Measurements from ENCODE around the gene BCAP29.
"Not testable (repeated sequence)": the region's sequence is repeated elsewhere in the genome, so short reads cannot be mapped to it uniquely, and the experiment has no call there.

Gene BCAP29

GRCh38 chr7:107631588-107632491, 51.8 kb downstream of the BCAP29 start:
- Histone ChIP-seq H3K9me3 (ENCODE audit: control insufficient read depth, low read depth, low read length) (no peaks in the 10 kb centered on the region), H3K27ac (ENCODE audit: low read length) (no peak overlapping the region), H3K27me3 (ENCODE audit: control insufficient read depth, insufficient read depth, low read length) (no peaks in the 10 kb centered on the region), H3K9ac (ENCODE audit: low read length) (no peak overlapping the region), H3K4me3 (ENCODE audit: low read length) (no peak overlapping the region), H3K36me3 (ENCODE audit: control insufficient read depth, low read depth, low read length) (no peaks in the 10 kb centered on the region), H3K4me1 (ENCODE audit: control insufficient read depth, low read depth, low read length) (peaks cover 13% of the 10 kb centered on the region)

- H3K27me3 ChIP-seq (ENCODE audit: control insufficient read depth, insufficient read depth, low read length): no peaks in the 10 kb centered on the region
- H3K4me3 ChIP-seq (ENCODE audit: low read length): no peak overlapping the region
- H3K36me3 ChIP-seq (ENCODE audit: control insufficient read depth, low read depth, low read length): no peaks in the 10 kb centered on the region
- peaks cover 13% of the 10 kb centered on the region for H3K4me1 ChIP-seq (ENCODE audit: control insufficient read depth, low read depth, low read length)
- no peaks in the 10 kb centered on the region for H3K9me3 ChIP-seq (ENCODE audit: control insufficient read depth, low read depth, low read length)
- no peak overlapping the region for H3K9ac ChIP-seq (ENCODE audit: low read length)
- H3K27ac ChIP-seq (ENCODE audit: low read length): no peak overlapping the region
Observed at GRCh38 chr7:107632492-107632865, 52.4 kb downstream of the BCAP29 start.

DNA sequence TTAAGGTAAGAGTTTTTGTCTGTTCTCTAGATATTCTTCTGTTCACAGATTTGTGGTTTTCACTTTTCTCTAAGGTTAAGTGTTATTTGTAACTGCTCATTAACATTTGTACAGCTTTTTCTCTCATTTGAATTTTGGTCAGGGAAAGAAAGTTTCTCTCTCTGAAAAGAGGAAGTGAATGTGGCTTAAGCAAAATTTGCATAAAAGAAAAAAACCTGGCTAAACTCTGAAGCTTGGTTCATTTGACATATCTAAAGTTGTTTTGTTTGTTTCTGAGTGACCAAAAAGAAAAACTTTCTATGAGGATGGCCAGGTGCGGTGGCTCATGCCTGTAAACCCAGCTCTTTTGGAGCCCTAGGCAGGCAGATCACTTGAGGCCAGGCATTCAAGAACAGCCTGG, 58.5 kb downstream of the BCAP29 start:
- Histone ChIP-seq H3K4me3 (ENCODE audit: low read length) (no peak overlapping the region), H3K27ac (ENCODE audit: low read length) (no peak overlapping the region), H3K27me3 (ENCODE audit: control insufficient read depth, insufficient read depth, low read length) (no peaks in the 10 kb centered on the region), H3K9ac (ENCODE audit: low read length) (no peak overlapping the region), H3K4me1 (ENCODE audit: control insufficient read depth, low read depth, low read length) (no peaks in the 10 kb centered on the region), H3K9me3 (ENCODE audit: control insufficient read depth, low read depth, low read length) (no peaks in the 10 kb centered on the region), H3K36me3 (ENCODE audit: control insufficient read depth, low read depth, low read length) (no peaks in the 10 kb centered on the region)

DNA sequence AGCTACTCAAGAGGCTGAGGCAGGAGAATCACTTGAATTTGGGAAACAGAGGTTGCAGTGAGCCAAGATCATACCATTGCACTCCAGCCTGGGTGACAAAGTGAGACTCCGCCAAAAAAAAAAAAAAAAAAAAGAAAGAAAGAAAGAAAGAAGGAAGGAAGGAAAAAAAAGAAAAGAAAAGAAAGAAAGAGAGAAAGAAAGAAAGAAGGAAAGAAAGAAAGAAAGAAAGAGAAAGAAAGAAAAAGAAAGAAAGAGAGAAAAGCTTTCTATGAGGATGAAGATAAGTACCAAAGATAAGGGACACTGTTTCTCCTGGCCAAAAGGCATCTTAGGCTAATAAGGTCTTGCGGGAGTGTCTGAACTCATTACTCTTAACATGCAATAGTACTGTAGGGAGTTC, 59.0 kb downstream of the BCAP29 start:
- not testable (repeated sequence) for H3K36me3 ChIP-seq (ENCODE audit: control insufficient read depth, low read depth, low read length); H3K4me3 ChIP-seq (ENCODE audit: low read length); H3K27ac ChIP-seq (ENCODE audit: low read length); H3K4me1 ChIP-seq (ENCODE audit: control insufficient read depth, low read depth, low read length); H3K9me3 ChIP-seq (ENCODE audit: control insufficient read depth, low read depth, low read length); H3K9ac ChIP-seq (ENCODE audit: low read length); H3K27me3 ChIP-seq (ENCODE audit: control insufficient read depth, insufficient read depth, low read length)

GRCh38 chr7:107641676-107642075, 61.6 kb downstream of the BCAP29 start:
- Histone ChIP-seq H3K4me1 (ENCODE audit: control insufficient read depth, low read depth, low read length) (no peaks in the 10 kb centered on the region), H3K36me3 (ENCODE audit: control insufficient read depth, low read depth, low read length) (no peaks in the 10 kb centered on the region), H3K27ac (ENCODE audit: low read length) (no peak overlapping the region), H3K4me3 (ENCODE audit: low read length) (no peak overlapping the region), H3K9ac (ENCODE audit: low read length) (no peak overlapping the region), H3K9me3 (ENCODE audit: control insufficient read depth, low read depth, low read length) (no peaks in the 10 kb centered on the region), H3K27me3 (ENCODE audit: control insufficient read depth, insufficient read depth, low read length) (no peaks in the 10 kb centered on the region)

DNA sequence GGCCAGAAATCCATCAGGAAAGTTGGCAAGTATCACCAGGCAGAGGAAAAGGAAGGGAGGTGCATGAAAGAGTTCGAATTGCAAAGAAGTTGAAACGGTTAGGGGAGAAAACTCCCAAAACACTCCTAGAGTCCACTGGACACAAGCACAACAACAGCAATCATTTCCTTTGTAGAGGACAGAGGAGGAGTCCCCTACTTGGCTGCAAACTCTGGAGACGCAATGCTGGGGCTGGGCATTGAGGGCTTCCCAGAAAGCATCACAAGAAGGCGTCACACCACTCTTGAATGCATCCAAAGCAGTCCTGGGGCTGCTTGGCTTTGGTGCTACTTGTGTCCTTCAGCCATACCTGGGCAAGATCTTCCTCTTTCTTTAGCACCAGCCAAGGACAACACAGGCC, 62.5 kb downstream of the BCAP29 start:
- H3K27me3 ChIP-seq (ENCODE audit: control insufficient read depth, insufficient read depth, low read length): no peaks in the 10 kb centered on the region
- no peaks in the 10 kb centered on the region for H3K4me1 ChIP-seq (ENCODE audit: control insufficient read depth, low read depth, low read length)
- H3K36me3 ChIP-seq (ENCODE audit: control insufficient read depth, low read depth, low read length): no peaks in the 10 kb centered on the region
- H3K27ac ChIP-seq (ENCODE audit: low read length): no peak overlapping the region
- H3K9me3 ChIP-seq (ENCODE audit: control insufficient read depth, low read depth, low read length): no peaks in the 10 kb centered on the region
- no peak overlapping the region for H3K9ac ChIP-seq (ENCODE audit: low read length)
- H3K4me3 ChIP-seq (ENCODE audit: low read length): no peak overlapping the region

- no peak overlapping the region for H3K27ac ChIP-seq (ENCODE audit: low read length)
- H3K9ac ChIP-seq (ENCODE audit: low read length): no peak overlapping the region
- H3K9me3 ChIP-seq (ENCODE audit: control insufficient read depth, low read depth, low read length): no peaks in the 10 kb centered on the region
- no peak overlapping the region for H3K4me3 ChIP-seq (ENCODE audit: low read length)
- H3K4me1 ChIP-seq (ENCODE audit: control insufficient read depth, low read depth, low read length): no peaks in the 10 kb centered on the region
- H3K27me3 ChIP-seq (ENCODE audit: control insufficient read depth, insufficient read depth, low read length): no peaks in the 10 kb centered on the region
- no peaks in the 10 kb centered on the region for H3K36me3 ChIP-seq (ENCODE audit: control insufficient read depth, low read depth, low read length)
Observed at GRCh38 chr7:107643407-107643806, 63.4 kb downstream of the BCAP29 start.

- H3K9ac ChIP-seq (ENCODE audit: low read length): no peak overlapping the region
- no peak overlapping the region for H3K27ac ChIP-seq (ENCODE audit: low read length)
- no peaks in the 10 kb centered on the region for H3K27me3 ChIP-seq (ENCODE audit: control insufficient read depth, insufficient read depth, low read length)
- no peaks in the 10 kb centered on the region for H3K4me1 ChIP-seq (ENCODE audit: control insufficient read depth, low read depth, low read length)
- no peaks in the 10 kb centered on the region for H3K9me3 ChIP-seq (ENCODE audit: control insufficient read depth, low read depth, low read length)
- H3K36me3 ChIP-seq (ENCODE audit: control insufficient read depth, low read depth, low read length): no peaks in the 10 kb centered on the region
- H3K4me3 ChIP-seq (ENCODE audit: low read length): no peak overlapping the region
Observed at GRCh38 chr7:107643938-107644308, 63.9 kb downstream of the BCAP29 start.

DNA sequence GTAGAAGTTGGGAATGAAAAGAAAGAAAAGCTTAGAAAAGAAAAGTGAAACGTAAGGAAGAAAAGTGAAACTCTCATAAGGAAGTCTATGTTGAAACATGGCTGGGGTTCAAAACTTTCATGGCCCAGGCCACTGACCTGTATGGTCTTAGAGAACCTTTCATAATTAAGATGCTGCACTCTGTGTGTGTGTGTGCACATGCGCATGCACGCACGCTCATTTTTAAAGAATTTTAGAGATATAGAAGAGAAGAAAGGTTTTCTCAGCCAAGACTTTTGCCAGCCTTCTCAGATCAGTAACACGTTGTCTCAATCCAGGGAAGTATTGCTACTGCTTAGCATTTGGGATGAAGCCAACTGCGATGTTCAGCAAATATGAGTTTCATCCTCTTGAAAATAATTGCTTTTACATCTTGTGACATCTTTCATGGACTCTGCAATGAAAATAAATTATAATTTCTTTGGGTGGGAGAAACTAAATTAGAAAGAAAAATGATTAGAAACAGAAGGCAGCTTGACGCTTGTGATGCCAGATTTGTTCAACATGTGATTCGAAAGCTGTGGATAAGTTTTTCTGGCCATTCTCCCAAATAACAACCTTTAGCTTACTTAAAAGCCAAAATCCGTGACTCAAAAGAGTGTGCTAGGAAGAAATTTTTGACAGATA, 64.4 kb downstream of the BCAP29 start:
- no peak overlapping the region for H3K9ac ChIP-seq (ENCODE audit: low read length)
- H3K27ac ChIP-seq (ENCODE audit: low read length): no peak overlapping the region
- no peaks in the 10 kb centered on the region for H3K4me1 ChIP-seq (ENCODE audit: control insufficient read depth, low read depth, low read length)
- no peaks in the 10 kb centered on the region for H3K27me3 ChIP-seq (ENCODE audit: control insufficient read depth, insufficient read depth, low read length)
- no peaks in the 10 kb centered on the region for H3K36me3 ChIP-seq (ENCODE audit: control insufficient read depth, low read depth, low read length)
- no peak overlapping the region for H3K4me3 ChIP-seq (ENCODE audit: low read length)
- H3K9me3 ChIP-seq (ENCODE audit: control insufficient read depth, low read depth, low read length): no peaks in the 10 kb centered on the region

GRCh38 chr7:107652642-107653041, 72.6 kb downstream of the BCAP29 start:
- Histone ChIP-seq H3K27ac (ENCODE audit: low read length) (no peak overlapping the region), H3K27me3 (ENCODE audit: control insufficient read depth, insufficient read depth, low read length) (peaks cover under 1% of the 10 kb centered on the region), H3K4me3 (ENCODE audit: low read length) (no peak overlapping the region), H3K4me1 (ENCODE audit: control insufficient read depth, low read depth, low read length) (no peaks in the 10 kb centered on the region), H3K36me3 (ENCODE audit: control insufficient read depth, low read depth, low read length) (no peaks in the 10 kb centered on the region), H3K9ac (ENCODE audit: low read length) (no peak overlapping the region), H3K9me3 (ENCODE audit: control insufficient read depth, low read depth, low read length) (no peaks in the 10 kb centered on the region)

GRCh38 chr7:107658467-107658866, 78.4 kb downstream of the BCAP29 start:
- Histone ChIP-seq H3K27me3 (ENCODE audit: control insufficient read depth, insufficient read depth, low read length) (peaks cover 58% of the 10 kb centered on the region), H3K4me3 (ENCODE audit: low read length) (no peak overlapping the region), H3K9me3 (ENCODE audit: control insufficient read depth, low read depth, low read length) (no peaks in the 10 kb centered on the region)

DNA sequence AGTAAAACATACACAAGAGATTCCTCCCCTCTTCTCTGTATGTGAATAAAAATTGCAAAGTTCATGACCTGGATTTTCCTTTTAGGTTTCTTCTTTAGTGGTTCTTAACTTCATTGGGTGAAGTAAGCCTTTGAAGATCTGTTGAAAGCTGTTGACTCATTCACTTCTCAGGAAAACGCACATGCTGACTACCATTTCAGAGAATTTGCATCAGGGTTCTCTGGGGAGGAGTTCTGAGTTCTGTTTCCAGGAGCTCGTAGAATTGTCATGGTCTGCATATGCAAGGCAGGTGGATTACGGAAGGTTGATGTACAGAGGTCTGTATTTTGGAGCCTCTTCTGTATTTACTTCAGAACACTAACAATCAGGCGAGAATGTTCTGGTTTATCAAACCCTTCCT, 79.6 kb downstream of the BCAP29 start:
- H3K9ac ChIP-seq (ENCODE audit: low read length): no peak overlapping the region
- H3K9me3 ChIP-seq (ENCODE audit: control insufficient read depth, low read depth, low read length): no peaks in the 10 kb centered on the region
- no peaks in the 10 kb centered on the region for H3K36me3 ChIP-seq (ENCODE audit: control insufficient read depth, low read depth, low read length)
- peaks cover 4% of the 10 kb centered on the region for H3K4me1 ChIP-seq (ENCODE audit: control insufficient read depth, low read depth, low read length)
- H3K27me3 ChIP-seq (ENCODE audit: control insufficient read depth, insufficient read depth, low read length): peaks cover 70% of the 10 kb centered on the region
- no peak overlapping the region for H3K4me3 ChIP-seq (ENCODE audit: low read length)
- H3K27ac ChIP-seq (ENCODE audit: low read length): no peak overlapping the region

More at GRCh38 chr7:107658467-107658866, 78.4 kb downstream of the BCAP29 start:
- Histone ChIP-seq H3K9ac (ENCODE audit: low read length) (no peak overlapping the region), H3K36me3 (ENCODE audit: control insufficient read depth, low read depth, low read length) (no peaks in the 10 kb centered on the region), H3K4me1 (ENCODE audit: control insufficient read depth, low read depth, low read length) (peaks cover 4% of the 10 kb centered on the region), H3K27ac (ENCODE audit: low read length) (no peak overlapping the region)

Measured in iPS-18a (cell line).